ENCODE data around the gene MAPKAP1.

MAPKAP1 gene

GRCh38 chr9:125523681-125524080 is 183.3 kb downstream of the MAPKAP1 start:
- intact Hi-C loops (cut with DNase I): no loop called here
- DNase-seq: no peak

GRCh38 chr9:125522328-125522725 is 184.7 kb downstream of the MAPKAP1 start:
- intact Hi-C loops (cut with DNase I): no loop called here
- DNase-seq: no peak

- no peak for DNase-seq
- intact Hi-C loops (cut with DNase I): no loop called here
Measured at GRCh38 chr9:125521462-125522327, 185.3 kb downstream of the MAPKAP1 start.

- no peak for DNase-seq
- intact Hi-C loops (cut with DNase I): no loop called here
Measured at GRCh38 chr9:125519734-125520133, 187.3 kb downstream of the MAPKAP1 start.

- intact Hi-C loops (cut with DNase I): no loop called here
- DNase-seq: no peak
Measured at GRCh38 chr9:125517577-125517976, 189.4 kb downstream of the MAPKAP1 start.

- intact Hi-C loops (cut with DNase I): no loop called here
- DNase-seq: no peak
Measured at GRCh38 chr9:125515983-125516940, 190.7 kb downstream of the MAPKAP1 start.

GRCh38 chr9:125515281-125515680 is 191.7 kb downstream of the MAPKAP1 start:
- no peak for DNase-seq
- intact Hi-C loops (cut with DNase I): no loop called here

GRCh38 chr9:125514468-125514867 is 192.5 kb downstream of the MAPKAP1 start:
- intact Hi-C loops (cut with DNase I): no loop called here

GRCh38 chr9:125513668-125514413 is 193.2 kb downstream of the MAPKAP1 start:
- no peak for DNase-seq
- intact Hi-C loops (cut with DNase I): no loop called here

More at GRCh38 chr9:125514468-125514867, 192.5 kb downstream of the MAPKAP1 start:
- no peak for DNase-seq

GRCh38 chr9:125513303-125513667 is 193.7 kb downstream of the MAPKAP1 start:
- intact Hi-C loops (cut with DNase I): no loop called here
- DNase-seq: no peak

- intact Hi-C loops (cut with DNase I): no loop called here
- no peak for DNase-seq
Measured at GRCh38 chr9:125511789-125512660, 195.0 kb downstream of the MAPKAP1 start.

- no peak for DNase-seq
- intact Hi-C loops (cut with DNase I): no loop called here
Measured at GRCh38 chr9:125510980-125511379, 196.0 kb downstream of the MAPKAP1 start.

GRCh38 chr9:125509476-125509875 is 197.5 kb downstream of the MAPKAP1 start:
- no peak for DNase-seq
- intact Hi-C loops (cut with DNase I): no loop called here

GRCh38 chr9:125508249-125508648 is 198.8 kb downstream of the MAPKAP1 start:
- intact Hi-C loops (cut with DNase I): no loop called here

GRCh38 chr9:125507226-125507625 is 199.8 kb downstream of the MAPKAP1 start:
- intact Hi-C loops (cut with DNase I): no loop called here

More at GRCh38 chr9:125508249-125508648, 198.8 kb downstream of the MAPKAP1 start:
- DNase-seq: no peak

GRCh38 chr9:125505988-125506438 is 201.0 kb downstream of the MAPKAP1 start:
- intact Hi-C loops (cut with DNase I): no loop called here
- DNase-seq: no peak

More at GRCh38 chr9:125507226-125507625, 199.8 kb downstream of the MAPKAP1 start:
- no peak for DNase-seq

GRCh38 chr9:125504616-125505015 is 202.4 kb downstream of the MAPKAP1 start:
- no peak for DNase-seq
- intact Hi-C loops (cut with DNase I): no loop called here

- intact Hi-C loops (cut with DNase I): no loop called here
Measured at GRCh38 chr9:125497906-125498305, 209.1 kb downstream of the MAPKAP1 start.

GRCh38 chr9:125497478-125497877 is 209.5 kb downstream of the MAPKAP1 start:
- intact Hi-C loops (cut with DNase I): no loop called here
- DNase-seq: no peak

More at GRCh38 chr9:125497906-125498305, 209.1 kb downstream of the MAPKAP1 start:
- DNase-seq: no peak
